NCI-H2227 (cell line): Measurements from ENCODE around the gene MPZL1.
"Not testable (repeated sequence)": the region's sequence is repeated elsewhere in the genome, so short reads cannot be mapped to it uniquely, and the experiment has no call there.

Experiments
- DNase-seq: peaks from one replicate; lab custom pipeline; 2025; ENCODE audit not compliant: unreplicated experiment; lab: John Stamatoyannopoulos, UW

The MPZL1 gene

DNA sequence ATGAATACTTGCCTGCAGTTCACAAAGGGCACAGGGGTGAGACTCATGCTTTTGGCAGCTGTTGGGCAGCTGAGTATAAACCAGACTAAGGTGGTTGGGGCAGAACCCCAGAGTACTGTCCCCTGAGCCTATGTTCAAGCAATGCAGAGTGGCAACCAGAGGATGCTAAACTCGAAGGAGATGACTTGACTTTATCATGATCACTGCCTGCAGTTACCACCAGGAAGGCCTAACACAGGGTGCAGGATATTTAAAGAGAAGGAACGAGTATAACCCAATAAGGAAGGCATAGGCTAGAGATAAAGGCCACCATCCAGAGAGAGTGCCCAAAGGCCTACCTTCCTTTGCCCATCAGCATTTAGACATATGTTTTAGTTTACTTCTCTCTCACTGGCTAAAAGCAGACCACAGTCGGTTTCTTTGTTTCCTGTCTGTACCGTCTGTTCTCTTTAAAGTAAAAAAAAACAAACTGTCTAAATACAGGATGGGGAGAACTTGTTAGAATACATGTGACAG lies 83.3 kb downstream of the MPZL1 start:
- DNase-seq, result no peak

DNA sequence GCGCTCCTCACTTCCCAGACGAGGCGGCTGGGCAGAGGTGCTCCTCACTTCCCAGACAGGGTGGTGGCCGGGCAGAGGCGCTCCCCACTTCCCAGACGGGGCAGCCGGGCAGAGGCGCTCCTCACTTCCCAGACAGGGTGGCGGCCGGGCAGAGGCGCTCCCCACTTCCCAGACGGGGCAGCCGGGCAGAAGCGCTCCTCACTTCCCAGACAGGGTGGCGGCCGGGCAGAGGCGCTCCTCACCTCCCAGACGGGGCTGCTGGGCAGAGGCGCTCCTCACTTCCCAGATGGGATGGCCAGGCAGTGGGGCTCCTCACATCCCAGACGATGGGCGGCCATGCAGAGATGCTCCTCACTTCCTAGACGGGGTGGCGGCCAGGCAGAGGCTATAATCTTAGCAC lies 84.5 kb downstream of the MPZL1 start:
- DNase-seq, result not testable (repeated sequence)

GRCh38 chr1:167806676-167807075 lies 84.9 kb downstream of the MPZL1 start:
- DNase-seq, result not testable (repeated sequence)

- DNase-seq, result no peak
Measured at GRCh38 chr1:167808104-167808503, 86.3 kb downstream of the MPZL1 start.

GRCh38 chr1:167808690-167809089 lies 86.9 kb downstream of the MPZL1 start:
- DNase-seq, result no peak

GRCh38 chr1:167812972-167813371 lies 91.2 kb downstream of the MPZL1 start:
- DNase-seq, result no peak

DNA sequence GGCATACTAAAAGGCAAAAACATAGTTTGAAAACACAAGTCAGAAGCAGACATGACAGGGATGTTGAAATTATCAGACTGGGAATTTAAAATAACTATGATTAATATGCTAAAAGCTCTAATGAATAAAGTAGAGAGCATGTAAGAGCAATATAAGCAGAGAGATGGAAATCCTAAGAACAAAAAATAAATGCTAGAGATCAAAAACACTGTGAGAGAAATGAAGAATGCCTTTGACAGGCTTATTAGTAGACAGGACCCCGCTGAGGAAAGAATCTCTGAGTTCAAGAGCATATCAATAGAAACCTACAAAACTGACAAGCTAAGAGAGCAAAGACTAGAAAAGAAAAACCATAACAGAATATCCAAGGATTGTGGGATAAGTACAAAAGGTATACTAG lies 93.9 kb downstream of the MPZL1 start:
- DNase-seq, result no peak

DNA sequence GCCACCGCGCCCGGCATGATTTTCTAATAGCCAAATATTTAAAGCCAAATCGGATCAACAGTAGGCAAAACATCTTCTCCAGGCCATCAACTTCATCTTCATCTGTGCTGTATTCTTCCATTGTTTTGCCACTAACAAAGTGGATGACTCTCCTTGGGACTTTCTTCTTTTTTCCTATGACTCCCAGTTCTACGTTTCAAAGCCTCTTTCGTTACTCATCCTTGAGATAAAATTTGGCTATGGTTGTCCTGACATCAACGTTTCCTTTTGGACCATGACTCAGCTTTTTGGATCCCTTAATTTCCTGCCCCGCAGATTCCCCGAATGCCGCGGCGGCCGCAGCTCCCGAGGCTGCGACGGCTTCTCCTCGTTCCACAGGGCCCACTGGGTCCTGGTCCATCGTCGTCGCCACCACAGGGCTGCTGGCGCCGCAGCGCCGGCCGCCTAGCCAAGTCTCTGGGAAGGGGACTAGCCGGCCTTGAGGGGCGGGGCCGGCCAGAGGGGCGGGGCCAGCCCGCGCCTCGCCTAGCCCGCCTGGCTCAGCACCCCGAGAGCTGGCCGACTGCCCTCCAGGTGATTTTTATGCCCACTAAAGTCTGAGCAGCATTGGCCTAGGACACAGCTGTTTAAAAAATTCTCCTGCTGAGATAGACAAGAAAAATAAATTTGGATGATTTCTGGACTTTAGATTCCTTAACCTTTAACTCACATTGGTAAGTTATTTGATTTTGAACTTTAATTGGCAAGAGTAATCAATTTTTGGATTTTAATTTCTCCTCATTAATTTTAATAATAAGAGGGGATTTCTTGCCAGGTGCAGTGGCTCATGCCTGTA lies 98.3 kb downstream of the MPZL1 start:
- peak; percentile 75 for DNase-seq

GRCh38 chr1:167820684-167821355 lies 99.0 kb downstream of the MPZL1 start:
- DNase-seq, result no peak

GRCh38 chr1:167821356-167821685 lies 99.5 kb downstream of the MPZL1 start:
- DNase-seq, result no peak

DNA sequence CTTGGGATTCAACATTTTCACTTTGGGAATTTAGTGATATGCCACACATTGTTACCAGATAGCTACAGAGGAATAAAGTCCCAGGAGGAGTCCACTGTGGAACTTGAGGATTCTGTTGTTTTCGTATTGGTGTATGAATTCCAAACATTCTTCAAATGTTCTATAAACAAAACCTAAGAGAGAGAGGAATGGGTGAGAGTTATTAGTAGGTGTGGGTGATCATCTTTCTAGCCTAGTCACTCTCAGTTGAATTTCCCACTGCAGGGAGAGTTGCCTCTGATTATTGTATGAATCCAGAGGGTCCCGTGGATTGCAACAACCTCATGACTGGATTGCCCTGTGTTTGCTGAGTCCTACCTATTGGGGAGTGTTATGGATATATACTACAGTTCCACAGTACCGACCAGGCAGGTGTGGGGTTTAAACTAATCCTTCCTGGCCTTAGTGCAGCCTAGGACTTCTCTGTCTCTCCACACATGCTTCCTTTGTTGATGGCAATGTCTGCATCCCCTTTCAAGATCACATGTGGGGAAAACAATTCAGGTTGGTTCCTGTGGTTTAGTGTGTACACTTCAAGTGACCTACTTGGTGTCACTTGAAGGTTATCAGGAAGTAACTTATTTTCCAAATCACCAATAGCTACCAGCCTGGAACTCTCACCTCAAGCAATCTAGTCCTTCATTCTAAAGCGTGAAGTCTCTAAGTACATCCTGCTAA lies 100.3 kb downstream of the MPZL1 start:
- no peak for DNase-seq

DNA sequence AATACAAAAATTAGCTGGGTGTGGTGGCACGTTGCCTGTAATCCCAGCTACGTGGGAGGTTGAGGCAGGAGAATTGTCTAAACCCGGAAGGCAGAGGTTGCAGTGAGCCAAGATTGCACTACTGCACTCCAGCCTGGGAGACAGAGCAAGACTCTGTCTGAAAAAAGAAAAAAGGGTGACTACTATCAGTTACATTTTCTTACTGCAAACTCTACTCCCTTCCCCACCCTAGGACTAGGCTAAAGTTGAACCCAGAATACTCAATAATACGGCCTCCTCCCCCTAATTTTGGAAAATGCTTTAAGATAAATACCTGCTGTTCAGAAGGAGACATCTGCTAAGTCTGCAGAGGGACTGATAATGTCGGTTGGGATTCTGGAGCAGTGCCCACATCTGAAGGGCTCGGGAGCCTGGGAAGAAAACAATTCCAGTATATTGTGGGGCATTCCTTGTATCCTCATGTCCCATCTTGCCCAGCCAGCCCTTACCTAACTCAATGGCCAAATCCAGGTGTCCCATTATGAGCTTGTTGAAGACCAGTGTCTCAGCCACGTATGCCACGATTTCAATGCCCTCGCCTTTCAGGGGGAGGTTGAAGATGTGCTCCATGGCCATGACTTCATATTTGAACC lies 102.5 kb downstream of the MPZL1 start:
- DNase-seq, result no peak

GRCh38 chr1:167825419-167826079 lies 103.8 kb downstream of the MPZL1 start:
- no peak for DNase-seq

GRCh38 chr1:167826127-167826526 lies 104.3 kb downstream of the MPZL1 start:
- DNase-seq, result no peak

DNA sequence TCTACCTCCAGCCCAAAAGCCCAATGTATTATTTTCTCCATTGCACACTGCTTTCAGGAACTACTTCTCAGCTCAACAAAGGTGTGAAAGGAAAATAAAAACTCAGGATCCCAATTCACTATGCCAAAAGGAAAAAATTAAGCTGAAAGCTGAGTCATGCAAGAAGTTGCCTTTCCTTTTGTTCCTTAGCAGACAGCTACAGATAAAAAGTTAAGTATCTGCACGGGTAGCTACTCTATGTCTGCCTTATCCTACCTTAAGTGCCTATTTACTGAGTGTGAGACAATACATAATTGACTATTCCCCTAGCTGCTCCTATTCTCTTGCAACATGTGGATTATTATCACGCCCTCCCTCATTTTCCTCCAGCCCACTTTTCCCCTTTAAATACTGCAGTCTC lies 108.1 kb downstream of the MPZL1 start:
- DNase-seq, result peak; percentile 30

GRCh38 chr1:167830668-167831067 lies 108.9 kb downstream of the MPZL1 start:
- not testable (repeated sequence) for DNase-seq

- no peak for DNase-seq
Measured at GRCh38 chr1:167832693-167833092, 110.9 kb downstream of the MPZL1 start.

DNA sequence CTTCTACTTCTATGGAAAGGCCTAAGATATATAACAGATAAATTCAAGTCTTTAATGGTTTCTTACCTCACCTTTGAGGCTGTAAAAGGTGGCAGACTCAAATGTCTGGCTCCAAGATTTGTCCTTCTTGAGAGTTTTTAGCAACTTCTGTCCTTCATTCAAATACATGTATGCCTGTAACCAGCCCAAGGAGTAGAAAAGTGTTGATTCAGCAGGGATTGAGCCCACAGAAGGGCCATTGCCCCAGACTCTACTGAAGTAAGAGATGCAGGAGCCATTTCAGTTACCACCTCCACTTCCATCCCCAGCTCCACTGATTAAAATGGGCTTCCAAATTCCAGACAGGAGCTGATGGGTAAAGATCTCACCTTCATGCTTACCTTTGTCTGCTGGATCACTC lies 112.1 kb downstream of the MPZL1 start:
- DNase-seq, result no peak

- DNase-seq, result no peak
Measured at GRCh38 chr1:167836197-167836596, 114.4 kb downstream of the MPZL1 start.

DNA sequence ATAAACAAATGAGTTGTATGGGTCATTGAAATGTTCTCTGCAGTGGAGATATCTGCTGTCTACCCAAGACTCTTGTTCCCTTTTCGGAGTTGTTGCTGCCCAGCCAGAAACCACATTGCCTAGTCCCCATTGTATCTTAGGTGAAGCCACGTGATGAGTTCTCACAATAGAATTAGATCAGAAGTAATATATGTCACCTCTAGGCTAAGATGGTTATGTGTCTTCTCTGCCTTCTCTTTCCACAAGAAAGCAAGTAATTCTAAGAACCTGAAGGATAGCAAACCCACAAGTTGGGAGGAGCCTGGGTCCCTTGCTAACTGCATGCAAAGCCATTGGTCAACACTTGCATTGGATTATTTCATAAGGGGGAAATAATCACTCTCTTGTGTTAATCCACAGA lies 115.5 kb downstream of the MPZL1 start:
- no peak for DNase-seq

DNA sequence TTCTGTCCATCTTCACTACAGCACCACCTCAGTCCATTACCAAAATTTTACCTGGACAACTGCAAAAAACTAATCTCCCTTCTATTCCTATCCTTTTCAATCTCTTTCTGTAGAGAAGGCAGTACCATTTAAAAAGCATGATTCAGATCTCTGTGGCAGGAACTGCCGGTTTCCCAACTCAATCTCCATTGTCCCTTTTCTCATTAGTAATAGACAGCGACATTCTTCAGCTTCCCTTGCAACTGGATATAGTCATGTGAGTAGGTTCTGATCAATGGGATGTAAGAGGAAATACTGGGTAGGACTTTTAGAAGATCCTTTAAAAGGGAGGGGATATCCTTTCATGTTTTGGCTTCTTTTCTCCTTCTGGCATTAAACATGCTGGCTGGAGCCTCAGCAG lies 117.2 kb downstream of the MPZL1 start:
- no peak for DNase-seq
